HG02759 (cell line): ENCODE results near the gene GALNT15.

Experiments used
- ATAC-seq: cut with Tn5 transposase; IDR thresholded peaks from one replicate; pipeline ENCODE4 v1.9.1; 2021; ENCODE audit warnings: mild to moderate bottlenecking, moderate library complexity; ENCODE audit not compliant: unreplicated experiment

The GALNT15 gene

DNA sequence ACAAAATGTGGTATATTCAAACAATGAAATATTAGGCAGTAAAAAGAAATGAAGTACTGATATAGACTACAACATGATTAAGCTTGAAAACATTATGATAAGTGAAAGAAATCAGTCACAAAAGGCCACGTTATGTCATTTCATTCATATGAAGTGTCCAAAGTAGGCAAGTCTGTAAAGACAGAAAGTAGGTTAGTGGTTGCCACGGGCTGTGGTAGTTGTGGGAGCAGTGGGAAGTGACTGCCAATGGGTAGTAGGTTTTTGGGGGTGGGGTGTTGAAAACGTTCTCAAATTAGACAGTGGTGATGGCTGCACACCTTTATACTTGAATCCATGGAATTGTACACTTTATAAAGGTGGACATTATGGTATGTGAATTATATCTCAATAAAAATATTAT is 12.1 kb downstream of the GALNT15 start:
- no peak for ATAC-seq

DNA sequence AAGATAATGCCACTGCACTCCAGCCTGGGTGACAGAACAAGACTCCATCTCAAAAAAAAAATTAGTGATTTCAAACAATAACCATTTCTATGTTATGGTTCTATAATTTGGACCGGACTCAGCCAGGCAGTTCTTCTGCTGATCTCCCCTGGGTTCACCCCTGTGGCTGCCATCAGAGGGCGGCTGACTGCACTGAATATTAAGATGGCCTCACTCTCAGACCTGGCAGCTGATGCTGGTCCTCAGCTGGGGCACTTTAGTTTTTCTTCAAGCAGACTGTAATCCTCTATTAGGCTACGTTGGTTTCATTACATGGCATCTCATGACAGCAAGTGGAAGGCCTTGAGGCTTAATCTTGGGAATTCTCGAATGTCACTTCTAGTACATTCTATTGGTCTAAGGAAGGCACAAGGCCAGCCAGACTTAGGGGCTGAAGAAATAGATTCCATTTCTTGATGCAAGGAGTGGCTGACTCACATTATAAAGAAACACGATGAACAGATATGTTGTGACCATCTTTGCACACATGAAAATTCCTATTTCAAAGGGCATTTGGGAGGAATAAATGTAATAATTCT is 12.8 kb downstream of the GALNT15 start:
- no peak for ATAC-seq

DNA sequence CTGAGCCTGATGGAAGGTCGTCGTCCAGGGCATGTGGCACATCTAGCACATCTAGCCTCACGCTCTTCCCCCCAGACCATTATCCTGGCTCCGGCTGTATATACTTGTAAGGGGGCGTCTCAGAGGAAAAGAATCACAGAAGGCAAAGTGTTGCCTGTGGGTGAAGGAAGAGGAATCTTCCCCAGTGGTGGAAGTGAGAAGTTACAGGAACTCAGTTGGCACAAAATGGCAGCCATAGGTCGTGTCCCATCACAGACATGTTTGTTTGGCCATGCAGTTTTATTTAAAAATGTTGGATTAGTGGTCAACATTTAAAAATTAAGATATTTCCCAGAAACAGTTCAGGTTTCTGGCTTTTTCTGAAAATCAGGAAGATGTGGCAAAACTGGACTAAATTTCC is 13.6 kb downstream of the GALNT15 start:
- ATAC-seq = no peak

DNA sequence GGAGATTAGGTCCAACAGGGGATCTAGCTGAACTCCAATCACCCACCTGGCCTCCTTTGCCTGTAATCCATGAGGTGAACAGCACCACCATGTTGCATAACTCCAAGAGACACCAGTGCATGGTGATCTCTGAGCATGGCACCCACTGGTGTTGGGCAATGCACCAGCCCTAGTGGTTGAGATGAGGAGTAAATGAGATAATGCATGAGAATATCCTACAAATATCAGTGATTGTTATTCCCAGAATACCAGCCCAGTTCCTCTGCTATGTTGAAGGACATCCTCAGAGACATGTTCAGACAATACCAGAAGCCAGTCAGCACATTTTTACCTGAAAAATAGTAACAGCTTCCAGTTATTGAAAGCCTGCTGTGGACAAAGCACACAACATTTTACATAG is 14.7 kb downstream of the GALNT15 start:
- no peak for ATAC-seq

DNA sequence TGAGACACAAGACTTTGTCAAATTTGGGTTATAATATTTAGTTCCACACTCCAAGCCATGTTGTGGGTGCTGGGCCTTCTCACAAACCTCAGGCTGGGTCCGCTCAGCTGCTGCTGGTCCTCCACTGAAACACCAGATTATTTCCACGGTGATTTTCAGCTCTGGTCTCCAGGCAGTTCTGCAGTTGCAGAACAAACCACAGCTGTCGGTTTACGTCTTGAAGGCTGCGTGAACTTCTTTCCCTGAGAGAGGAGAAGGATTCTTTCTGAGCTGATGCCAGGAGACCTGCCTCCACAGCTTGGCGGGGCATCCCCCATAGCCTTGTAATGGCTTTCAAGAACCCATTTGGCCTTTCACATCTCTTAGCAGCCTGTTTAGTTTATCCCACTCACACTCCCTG is 16.2 kb downstream of the GALNT15 start:
- ATAC-seq = no peak

DNA sequence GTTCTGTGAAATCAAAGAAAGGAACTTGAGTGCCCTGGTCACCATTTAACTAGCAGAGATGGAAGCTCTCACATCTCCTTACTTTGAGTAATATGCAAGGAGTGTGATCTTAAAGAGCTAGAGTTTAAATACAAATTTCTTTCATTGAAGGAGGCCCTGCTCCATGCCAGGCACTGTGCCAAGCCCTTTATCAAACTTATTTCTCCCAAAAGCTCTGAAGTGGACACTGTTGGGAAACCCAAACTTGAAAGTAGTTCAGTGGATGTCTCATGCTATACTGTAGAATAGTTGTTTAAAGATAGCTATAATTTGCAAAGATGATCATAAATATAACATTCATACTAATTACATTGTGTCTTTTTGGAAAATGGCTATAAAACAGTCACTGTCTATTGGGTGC is 17.1 kb downstream of the GALNT15 start:
- ATAC-seq = no peak

DNA sequence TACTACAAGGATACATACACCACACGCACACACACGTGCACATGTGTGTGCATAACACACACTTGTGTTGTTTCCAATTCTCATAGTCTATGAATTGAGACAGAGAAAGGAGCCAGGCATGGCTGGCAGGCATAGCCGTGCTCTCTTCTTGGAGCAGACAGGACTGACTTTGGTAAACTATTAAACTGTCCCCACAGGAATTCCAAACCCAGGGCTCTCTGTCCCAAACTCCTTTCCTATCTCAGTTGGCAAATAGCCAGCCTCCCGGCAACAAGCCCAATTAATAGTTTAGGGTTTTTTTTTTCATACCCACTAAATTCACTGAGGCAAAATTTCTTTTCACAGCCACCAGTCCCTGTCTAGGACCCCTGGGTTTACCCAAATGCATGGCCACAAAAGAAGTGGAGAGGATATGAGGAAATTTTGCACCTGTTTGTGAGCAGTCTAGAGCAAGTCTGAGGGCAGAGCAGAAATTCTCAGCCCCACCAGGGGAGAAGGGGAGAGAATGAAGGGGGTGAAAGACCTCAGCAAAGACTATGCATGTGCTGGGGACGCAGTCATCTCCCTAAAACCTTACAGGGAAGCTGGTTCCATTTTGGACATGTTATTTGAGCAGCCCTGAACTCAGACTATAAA is 17.8 kb downstream of the GALNT15 start:
- no peak for ATAC-seq

DNA sequence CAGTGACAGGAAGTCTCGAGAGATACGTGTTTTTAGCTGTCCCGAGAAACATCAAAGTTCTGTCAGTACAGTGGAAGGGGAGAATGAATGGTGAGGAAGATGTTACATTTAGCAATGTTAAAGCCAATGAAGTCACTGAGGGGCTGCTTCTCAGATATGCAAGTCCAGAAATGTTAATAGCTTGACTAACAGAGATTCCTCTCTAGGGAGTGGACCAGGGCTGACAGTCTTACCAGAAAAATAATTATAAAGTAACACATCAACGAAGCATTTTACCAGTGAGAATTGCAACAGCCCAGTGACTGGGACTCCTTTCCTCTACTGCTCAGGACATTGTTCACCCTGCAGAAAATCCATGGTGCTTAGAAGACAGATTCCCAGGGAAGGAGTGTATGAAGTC is 23.9 kb downstream of the GALNT15 start:
- ATAC-seq = no peak

DNA sequence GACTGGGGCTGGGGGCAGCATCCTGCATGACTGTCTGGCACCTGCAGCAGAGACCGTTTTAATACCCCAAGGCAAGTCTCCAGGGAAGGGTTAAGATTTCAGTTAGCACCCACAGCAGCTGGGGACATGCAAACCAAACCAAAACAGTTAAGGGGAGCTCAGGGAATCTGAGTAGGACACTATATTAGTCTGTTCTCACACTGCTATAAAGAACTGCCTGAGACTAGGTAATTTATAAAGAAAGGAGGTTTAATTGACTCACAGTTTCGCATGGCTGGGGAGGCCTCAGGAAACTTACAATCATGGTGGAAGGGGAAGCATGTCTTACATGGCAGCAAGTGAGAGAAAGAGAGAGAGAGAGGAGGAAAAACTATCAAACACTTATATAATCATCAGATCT is 25.3 kb downstream of the GALNT15 start:
- ATAC-seq = no peak

DNA sequence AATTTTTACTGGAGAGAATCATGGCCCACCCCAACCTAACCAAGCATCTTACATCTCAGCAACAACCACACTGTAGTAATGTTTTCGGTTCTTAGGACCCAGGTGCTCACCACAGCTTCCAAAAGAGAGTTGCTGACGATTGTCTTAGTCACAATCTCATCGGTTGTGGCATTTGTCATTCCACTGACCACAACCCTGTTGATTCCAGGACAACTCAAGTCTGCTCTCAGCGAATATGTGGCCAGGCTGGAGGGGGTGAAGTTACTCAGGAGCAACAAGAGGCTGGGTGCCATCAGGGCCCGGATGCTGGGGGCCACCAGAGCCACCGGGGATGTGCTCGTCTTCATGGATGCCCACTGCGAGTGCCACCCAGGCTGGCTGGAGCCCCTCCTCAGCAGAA is 25.9 kb downstream of the GALNT15 start:
- ATAC-seq = no peak

DNA sequence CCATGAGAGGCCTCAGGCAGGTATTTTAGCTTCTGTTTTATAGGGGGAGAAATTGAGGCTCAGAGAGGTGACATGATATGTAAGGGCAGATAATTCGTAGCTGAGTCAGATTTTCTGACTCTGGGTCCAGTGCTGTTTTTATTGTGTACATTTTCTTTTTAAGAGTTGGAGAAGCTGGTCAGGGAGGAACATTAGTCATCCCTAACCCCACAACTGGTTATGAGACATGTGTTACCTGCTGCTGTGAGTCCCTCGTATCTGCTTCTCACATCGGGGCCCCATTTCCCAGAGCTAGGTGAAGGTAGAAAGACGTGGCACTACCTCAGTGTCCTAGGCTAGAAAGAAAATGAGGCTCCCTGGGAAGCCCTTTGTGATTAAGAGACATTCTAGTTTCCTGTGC is 28.6 kb downstream of the GALNT15 start:
- ATAC-seq = no peak

DNA sequence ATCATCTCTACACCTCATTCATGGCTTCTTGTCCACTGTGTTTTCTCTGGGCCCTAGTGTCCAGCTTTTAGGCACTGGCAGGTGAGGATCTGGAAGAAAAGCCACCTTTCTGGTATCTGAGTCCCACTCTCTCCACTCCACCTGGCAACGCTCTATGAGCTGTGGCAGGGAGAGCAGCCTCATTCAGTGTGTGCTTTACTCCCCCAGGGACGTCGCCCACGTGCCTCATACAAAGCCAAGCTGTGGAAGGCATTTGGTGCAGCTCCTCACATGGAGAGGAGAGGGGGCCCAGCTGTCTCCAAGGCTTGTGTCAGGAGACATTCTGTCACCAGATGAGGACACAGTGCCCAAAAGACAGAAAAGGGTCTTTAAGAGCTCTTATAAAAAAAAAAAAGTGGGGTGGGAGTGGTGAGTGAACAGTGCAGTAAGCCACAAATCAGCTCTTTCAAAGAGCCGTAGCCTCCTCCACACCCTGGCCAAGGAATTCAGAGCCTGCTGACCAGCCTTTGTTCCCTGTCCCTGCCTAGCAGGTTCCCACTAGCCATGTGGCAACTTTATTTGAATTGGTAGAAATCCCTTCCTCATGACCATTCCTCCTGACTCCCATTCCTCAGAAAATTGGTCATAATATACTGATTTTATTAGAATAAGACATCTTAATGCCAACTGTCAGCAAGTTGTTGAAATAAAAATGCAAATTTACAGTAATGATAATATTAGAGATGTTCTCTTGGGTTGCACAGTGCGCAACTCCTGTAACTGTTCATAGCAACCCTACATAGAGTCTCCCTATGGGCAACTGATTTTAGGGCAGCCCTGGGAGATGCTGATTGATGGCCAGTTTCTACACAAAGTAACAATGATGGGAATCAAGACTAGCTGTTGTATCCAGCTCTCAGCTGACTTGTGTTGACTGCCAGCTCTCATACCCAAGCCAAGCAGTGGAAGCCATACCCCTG is 29.5 kb downstream of the GALNT15 start:
- ATAC-seq = no peak

DNA sequence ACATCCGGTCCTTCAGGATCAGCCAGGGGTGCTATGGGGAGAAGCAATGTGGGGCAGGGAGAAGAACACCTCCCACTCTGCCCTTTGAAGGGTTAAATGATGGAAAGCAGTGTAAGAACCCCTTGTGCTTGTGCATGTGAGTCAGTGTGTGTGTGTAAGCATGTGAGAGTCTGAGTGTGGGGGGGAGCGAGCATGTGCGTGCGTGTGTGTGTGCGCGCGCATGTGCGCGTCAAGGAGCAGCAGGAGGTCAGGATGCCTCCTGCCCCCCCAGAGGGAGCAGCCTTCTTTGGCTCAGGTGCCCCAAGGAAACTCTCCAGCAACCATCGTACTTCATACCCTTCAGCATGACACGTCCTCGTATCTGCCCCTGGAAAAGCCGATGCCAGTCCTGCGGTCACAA is 30.3 kb downstream of the GALNT15 start:
- ATAC-seq = no peak

DNA sequence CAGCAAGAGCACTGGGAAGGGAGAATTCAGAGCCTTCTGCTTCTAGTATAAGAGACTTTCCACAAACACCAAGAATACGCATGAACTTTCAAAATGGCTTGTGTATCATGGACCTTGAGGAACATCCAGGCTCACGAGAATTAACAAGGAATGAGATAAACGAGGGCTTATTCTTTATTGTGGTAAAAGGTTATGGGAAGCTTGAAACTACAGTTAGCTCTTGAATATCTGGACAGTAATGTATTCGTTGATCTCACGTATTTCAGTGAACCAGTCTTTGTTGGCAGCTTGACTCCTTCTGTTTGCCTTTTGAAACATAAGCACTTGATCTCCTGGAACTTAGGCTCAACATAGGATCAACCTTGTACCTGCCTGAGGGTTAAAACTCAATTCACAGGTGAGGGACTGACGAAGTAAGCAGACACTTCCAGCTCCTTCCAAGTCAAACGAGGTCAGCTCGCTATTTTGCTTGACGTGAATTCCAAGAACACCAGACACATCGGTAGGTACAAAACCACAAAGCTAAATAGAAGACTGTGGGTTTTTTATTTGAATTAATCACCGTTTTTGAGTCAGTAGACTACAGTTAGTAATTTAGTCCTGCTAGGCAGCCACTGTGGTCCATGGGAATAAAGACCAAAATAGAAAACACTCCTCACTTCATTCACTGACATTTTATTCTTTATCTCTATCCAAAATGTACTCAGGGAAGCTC is 30.8 kb downstream of the GALNT15 start:
- no peak for ATAC-seq

DNA sequence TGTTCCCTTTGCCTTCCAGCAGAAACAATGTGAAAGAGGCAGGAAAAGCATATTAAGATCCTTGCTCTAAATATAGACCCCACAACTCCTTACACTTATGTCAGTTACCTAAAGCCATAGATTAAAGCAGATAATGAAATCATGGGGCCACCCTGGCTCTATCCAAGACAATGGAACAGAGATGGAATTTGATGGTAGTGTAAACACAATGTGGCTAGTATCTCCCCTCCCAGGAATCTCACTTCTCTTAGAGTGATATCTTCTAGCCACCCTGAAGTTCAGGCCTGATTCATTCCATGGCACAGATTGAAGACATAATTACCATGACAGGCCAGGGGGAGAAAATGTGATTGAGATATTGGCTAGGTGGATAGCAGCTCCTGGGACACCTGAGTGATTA is 32.6 kb downstream of the GALNT15 start:
- ATAC-seq = no peak

DNA sequence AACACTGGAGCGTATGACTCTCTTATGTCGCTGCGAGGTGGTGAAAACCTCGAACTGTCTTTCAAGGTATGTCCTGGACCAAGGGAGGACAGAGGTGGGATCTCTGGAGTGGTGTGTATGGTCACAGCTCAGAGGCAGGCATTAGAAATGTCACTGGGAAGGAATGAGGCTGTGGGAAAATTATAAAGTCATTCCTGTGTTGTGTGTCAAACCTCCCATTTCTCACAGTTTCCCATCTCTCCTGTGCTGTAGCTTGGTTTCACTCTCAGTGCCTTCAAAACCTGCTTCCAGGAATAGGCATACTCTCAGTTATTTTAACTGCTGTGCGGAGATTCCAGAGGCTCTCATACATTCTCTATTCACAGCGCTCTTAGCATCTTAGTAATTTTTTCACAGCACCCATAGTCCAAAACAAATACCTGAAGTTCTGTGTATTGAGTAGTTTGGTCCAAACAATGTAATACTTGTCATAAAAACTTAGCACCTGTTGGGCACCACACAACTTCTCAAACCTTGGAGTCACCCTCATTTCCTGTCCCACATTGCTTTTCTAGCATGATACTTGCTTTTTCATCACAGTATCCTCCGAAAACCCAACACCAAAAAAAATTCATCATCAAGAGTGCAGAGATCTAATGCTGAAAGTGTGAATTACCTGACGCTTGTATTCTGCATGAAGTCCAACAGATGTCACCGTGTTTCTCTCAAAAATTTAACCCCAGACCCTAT is 36.9 kb downstream of the GALNT15 start:
- ATAC-seq = no peak

DNA sequence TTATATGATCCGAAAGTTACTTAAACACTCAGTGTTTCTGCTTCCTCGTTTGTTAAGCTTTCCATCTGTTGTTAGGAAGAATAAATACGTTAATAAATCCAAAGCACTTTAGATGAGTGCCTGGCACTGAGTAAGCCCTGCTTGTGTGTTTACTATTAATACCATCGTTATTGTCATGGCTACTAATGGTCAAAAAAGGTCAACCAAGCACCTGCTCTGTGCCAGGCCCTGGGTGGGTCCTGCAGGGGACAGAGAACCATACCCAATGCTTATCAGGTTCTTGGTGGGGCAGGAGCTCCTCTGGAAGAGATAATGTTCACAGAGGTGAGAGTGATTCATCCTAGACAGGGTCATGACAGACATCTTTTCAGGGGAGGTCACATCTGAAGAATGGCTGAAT is 39.9 kb downstream of the GALNT15 start:
- no peak for ATAC-seq

DNA sequence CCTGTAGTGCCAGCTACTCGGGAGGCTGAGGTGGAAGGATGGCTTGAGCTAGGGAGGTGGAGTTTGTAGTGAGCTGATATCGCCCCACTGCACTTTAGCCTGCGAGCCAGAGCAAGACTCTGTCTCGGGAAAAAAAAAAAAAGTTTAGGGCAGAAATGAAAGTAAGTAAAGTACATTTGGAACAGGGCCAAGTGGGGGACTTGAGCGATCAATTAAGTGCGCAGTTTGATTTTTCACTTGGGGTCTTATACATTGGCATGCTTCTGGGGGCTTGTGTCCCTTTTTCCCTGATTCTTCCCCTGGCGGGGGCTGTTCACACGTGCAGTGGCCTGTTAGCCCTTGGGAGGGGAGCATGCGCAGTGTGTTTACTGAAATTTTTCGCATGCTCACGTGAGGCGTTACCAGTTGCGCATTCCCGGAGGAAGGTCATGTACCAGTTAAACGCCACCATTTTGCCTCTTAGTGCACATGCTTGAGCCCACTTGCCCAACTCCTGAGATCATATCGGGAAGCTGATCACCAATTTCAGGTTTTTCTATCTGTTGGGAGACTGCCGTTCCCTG is 42.0 kb downstream of the GALNT15 start:
- ATAC-seq = no peak

DNA sequence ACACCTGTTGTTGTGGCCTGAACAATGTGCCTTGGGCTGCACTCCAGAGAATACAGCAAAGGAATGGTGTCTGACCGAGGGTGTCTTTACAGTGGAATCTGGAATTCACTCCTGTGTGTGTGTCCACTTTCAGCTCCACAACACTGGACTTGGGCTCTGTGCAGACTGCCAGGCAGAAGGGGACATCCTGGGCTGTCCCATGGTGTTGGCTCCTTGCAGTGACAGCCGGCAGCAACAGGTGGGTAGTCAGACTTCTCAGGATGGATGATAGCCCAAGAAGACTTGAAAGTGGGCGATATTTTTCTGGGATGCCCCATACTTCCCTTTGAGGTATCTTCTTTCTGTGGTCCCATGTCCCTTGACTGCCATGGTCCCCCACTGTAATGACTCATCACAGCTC is 45.3 kb downstream of the GALNT15 start:
- no peak for ATAC-seq

DNA sequence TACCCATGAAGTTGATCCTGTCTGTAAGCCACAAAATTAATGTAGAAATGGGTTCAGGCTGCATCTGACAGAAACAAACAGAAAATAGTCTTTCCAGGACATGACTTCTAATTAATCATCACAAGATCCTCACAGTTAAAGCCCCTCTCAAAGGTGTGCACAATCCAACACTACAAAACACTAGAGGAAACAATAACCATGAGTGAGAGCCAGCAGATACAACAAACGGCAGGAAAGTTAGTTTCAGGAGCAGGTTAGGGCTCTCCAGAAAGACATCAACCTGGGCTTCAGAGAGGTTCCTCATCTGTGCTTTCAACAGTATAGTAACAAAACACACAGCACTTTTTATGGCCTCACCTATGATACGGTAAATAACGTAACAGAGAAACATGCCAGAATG is 47.5 kb downstream of the GALNT15 start:
- no peak for ATAC-seq
